Measurements from ENCODE around the gene ARHGAP42.

ARHGAP42 gene

DNA sequence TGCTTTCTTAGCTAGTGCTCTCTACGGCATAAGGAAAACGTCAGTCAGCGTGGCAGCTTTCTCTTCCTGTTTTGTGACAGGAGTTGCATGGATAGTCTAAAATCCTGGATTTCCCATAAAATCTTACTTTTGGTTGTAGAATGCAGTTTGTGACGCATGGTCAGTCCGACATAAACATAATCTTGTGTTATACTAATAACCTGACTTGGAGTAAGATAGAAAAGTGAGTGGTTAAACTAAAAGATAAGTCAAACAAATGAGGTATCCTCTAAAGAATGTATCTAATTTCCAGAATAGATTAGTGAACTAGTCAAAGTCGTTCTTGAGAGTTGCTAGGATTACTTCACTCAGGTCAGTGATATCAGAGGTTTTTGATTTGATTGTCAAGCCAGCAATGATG lies 285.0 kb downstream of the ARHGAP42 start:
- no peak overlapping the region for H3K27ac ChIP-seq
- DNase-seq (ENCODE audit: low spot score): no peak
- ChIA-PET POLR2A (ENCODE audit: low non-redundant PET) (no interaction called here), CTCF (interaction anchor here (1.1 kb wide), 1 partner anchor 12 kb away, joined by 3 read pairs; no protein-coding TSS in a partner anchor)
- TF ChIP-seq, protein P1, sequence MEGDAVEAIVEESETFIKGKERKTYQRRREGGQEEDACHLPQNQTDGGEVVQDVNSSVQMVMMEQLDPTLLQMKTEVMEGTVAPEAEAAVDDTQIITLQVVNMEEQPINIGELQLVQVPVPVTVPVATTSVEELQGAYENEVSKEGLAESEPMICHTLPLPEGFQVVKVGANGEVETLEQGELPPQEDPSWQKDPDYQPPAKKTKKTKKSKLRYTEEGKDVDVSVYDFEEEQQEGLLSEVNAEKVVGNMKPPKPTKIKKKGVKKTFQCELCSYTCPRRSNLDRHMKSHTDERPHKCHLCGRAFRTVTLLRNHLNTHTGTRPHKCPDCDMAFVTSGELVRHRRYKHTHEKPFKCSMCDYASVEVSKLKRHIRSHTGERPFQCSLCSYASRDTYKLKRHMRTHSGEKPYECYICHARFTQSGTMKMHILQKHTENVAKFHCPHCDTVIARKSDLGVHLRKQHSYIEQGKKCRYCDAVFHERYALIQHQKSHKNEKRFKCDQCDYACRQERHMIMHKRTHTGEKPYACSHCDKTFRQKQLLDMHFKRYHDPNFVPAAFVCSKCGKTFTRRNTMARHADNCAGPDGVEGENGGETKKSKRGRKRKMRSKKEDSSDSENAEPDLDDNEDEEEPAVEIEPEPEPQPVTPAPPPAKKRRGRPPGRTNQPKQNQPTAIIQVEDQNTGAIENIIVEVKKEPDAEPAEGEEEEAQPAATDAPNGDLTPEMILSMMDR (conservative IDR thresholded peaks at IDR 0.05; ENCODE audit: low read depth): no peak

DNA sequence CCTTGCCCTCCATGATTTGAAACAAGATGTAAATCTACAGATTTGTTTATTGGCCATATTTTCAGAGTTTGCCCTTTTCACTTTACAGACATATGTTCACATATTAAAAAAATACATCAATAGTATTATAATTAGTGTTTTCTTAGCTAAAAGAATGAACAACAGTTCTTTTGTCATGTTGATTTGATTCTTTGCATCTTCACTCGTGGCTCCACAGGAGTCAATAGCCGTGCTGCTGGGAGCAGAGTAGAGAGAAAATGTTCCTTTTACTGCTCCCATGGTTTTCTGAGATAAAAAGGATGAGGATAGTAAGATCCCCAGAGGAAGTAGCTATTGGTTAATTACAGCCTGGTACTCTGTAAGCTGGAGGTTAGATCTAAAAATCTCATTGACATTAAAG lies 291.4 kb downstream of the ARHGAP42 start:
- DNase-seq (ENCODE audit: low spot score): no peak
- no peak overlapping the region for H3K27ac ChIP-seq
- CTCF ChIA-PET: no interaction called here
- TF ChIP-seq, protein P1 (conservative IDR thresholded peaks at IDR 0.05; ENCODE audit: low read depth): no peak
- POLR2A ChIA-PET (ENCODE audit: low non-redundant PET): no interaction called here

DNA sequence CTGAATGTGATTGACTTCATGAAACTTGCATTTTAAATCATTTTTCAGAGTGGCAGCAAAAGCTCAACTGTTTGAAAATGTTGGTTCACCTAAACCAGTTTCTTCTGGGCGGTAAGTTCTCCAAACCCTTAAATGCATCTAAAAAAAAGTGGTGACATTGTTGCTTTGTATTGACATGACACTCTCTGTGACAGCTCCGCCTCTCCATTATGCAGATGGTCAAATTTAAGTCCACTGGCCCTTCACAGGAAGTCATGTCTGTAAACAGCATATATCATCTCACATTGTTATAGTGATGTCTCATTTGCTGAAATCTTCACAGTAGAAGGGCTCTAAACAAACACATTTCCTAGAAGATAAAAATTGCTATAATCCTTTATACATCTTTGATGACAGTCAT lies 291.9 kb downstream of the ARHGAP42 start:
- CTCF ChIA-PET: interaction anchor here (0.6 kb wide), 2 partner anchors 15 to 983 kb away, joined by 3 read pairs; no protein-coding TSS in a partner anchor
- no peak for DNase-seq (ENCODE audit: low spot score)
- no peak overlapping the region for H3K27ac ChIP-seq
- TF ChIP-seq, protein P1 (conservative IDR thresholded peaks at IDR 0.05; ENCODE audit: low read depth): no peak
- POLR2A ChIA-PET (ENCODE audit: low non-redundant PET): no interaction called here

DNA sequence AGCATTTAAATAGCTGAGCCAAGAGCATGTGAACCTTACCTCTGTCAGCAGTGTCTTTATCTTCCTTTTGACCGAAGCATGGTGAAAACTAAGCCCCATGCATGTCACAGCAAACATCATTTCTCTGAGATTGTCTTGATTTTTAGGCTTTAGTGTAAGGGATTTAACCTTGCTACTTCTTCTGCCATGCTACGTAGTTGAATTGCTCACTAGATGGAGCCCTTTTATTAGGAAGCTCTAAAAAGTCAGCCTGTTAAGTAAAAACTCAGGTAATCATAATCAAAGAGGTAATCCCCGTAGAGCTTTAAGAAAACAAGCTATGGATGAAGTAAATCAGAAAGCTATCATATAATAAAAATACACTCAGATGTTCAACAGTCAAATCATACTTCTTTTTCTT lies 293.1 kb downstream of the ARHGAP42 start:
- POLR2A ChIA-PET (ENCODE audit: low non-redundant PET): no interaction called here

DNA sequence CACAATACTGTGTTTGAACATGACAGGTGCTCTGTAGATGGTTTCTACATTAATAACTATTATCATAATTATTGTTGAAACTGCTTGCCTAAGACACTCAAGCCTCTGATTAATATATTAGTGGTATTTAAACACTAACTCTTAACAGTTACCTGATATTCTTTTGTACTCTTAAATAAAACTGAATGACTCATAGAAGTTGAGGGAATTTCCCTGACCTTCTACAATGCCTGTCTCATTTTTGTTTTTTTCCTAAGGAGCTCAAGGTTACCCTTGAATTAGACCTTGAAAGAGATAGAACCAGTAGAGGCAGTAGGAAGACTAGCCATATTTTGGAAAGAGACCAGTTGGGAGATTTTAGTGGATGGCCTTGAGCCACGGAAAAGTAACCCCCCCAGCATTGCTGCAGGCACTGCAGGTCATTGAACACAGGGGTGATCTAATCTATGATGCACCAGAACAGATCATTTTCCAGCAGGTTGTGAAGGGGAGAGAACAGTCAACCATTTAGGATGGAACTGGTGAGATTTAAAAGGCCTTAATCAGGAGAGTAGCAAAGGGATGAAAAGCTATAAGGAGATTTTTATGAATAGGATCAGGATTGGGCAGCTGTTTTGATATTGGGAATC lies 294.2 kb downstream of the ARHGAP42 start:
- H3K27ac ChIP-seq: no peak overlapping the region
- DNase-seq (ENCODE audit: low spot score): no peak
- ChIA-PET CTCF (interaction anchor here (0.6 to 1.1 kb wide), 4 partner anchors 38 to 881 kb away, joined by 3 to 4 read pairs (median 3); no protein-coding TSS in a partner anchor), POLR2A (ENCODE audit: low non-redundant PET) (no interaction called here)
- TF ChIP-seq, protein P1 (conservative IDR thresholded peaks at IDR 0.05; ENCODE audit: low read depth): no peak

More for the DNA sequence above, 293.1 kb downstream of the ARHGAP42 start:
- TF ChIP-seq, protein P1 (conservative IDR thresholded peaks at IDR 0.05; ENCODE audit: low read depth): no peak
- H3K27ac ChIP-seq: no peak overlapping the region
- DNase-seq (ENCODE audit: low spot score): no peak
- CTCF ChIA-PET: interaction anchor here (0.5 to 1.1 kb wide), 4 partner anchors 20 to 994 kb away, joined by 3 to 6 read pairs (median 4); partner anchors contain the start of gene PGR

DNA sequence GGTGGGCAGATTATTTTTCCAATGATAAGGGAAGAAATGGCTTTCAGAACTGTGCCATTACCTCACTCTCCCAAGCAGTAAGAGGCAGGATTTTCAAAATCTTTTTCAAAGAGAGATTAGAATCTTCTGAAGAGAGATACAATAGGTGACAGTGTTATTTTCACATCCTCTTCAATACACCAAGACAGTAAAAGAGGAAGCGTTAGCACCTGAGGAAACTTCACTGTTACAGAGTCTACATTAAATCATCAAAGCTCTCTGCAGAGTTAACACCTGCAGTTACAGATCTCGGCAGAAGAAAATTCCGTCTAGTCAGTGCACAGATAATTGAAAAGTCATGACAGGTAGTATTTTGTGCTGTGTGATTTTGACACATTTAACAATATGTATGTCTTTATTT lies 297.6 kb downstream of the ARHGAP42 start:
- CTCF ChIA-PET: interaction anchor here (0.6 kb wide), 1 partner anchor 170 kb away, joined by 3 read pairs; no protein-coding TSS in a partner anchor
- POLR2A ChIA-PET (ENCODE audit: low non-redundant PET): no interaction called here
- TF ChIP-seq, protein P1 (conservative IDR thresholded peaks at IDR 0.05; ENCODE audit: low read depth): no peak
- no peak overlapping the region for H3K27ac ChIP-seq
- DNase-seq (ENCODE audit: low spot score): no peak
